ENCODE measurements around the gene THAP7.

- TF ChIP-seq POLR2A (IDR thresholded peaks at IDR 0.05; ENCODE audit: borderline replicate concordance, extremely low read depth, insufficient read depth, insufficient read length) (no peak), CTCF (IDR thresholded peaks at IDR 0.05 in 2 of 3, conservative IDR thresholded peaks at IDR 0.05 in 1 of 3; ENCODE audit: borderline replicate concordance in 1 of 3, insufficient read depth in 1 of 3, low read depth in 2 of 3, low read length in 2 of 3) (no peak)
Measured at GRCh38 chr22:21031545-21032036, 29.7 kb upstream of the THAP7 start.

Measured in HCT116 (cell line).